Ovary (tissue), 3 donors: ENCODE results near the gene SLC49A4.

ENCODE experiments used
- EP300 ChIP-seq: sonication (generic); formaldehyde crosslinking; IDR thresholded peaks from one replicate; pipeline ENCODE4 v1.6.1; 2017; ENCODE audit warnings: antibody characterized with exemption
- TF ChIP-seq, protein P1 (sequence below), 3 donors: fragments of 450-650 bp in 2 of 3; fragments of 200-600 bp in 1 of 3; IDR thresholded peaks; one replicate each; pipeline versions ENCODE4 v1.5.1 to v1.8.0; 2016 to 2022; ENCODE audit warnings: antibody characterized with exemption in 3 of 3, mild to moderate bottlenecking in 1 of 3
- donor health status: DM: no; HTN: no; CAD: no.

DNA sequence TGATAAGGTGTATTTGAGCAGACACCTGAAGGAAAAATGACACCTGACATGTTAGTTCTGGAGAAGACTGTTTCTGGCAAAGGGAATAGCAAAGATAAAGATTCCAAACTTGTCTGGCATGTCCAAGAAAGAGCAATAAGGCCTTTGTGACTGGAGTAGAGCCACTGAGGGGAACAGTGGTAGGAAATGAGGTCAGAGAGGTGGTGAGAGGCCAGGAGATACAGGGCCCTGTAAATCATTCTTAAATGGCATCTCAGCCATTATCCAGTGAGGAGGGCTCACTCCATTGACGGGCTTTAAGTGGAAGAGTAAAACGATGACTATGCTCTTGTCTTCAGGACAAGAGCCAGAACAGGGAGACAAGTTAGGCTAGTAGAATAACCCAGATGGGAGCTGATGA lies 4.5 kb downstream of the SLC49A4 start:
- no peak for TF ChIP-seq EP300
- TF ChIP-seq, protein P1, sequence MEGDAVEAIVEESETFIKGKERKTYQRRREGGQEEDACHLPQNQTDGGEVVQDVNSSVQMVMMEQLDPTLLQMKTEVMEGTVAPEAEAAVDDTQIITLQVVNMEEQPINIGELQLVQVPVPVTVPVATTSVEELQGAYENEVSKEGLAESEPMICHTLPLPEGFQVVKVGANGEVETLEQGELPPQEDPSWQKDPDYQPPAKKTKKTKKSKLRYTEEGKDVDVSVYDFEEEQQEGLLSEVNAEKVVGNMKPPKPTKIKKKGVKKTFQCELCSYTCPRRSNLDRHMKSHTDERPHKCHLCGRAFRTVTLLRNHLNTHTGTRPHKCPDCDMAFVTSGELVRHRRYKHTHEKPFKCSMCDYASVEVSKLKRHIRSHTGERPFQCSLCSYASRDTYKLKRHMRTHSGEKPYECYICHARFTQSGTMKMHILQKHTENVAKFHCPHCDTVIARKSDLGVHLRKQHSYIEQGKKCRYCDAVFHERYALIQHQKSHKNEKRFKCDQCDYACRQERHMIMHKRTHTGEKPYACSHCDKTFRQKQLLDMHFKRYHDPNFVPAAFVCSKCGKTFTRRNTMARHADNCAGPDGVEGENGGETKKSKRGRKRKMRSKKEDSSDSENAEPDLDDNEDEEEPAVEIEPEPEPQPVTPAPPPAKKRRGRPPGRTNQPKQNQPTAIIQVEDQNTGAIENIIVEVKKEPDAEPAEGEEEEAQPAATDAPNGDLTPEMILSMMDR (IDR thresholded peaks at IDR 0.05): no peak
